HL-60 (cell line): ENCODE measurements around the gene ATXN7L3.

ENCODE experiments used
- POLR2AphosphoS5 ChIP-seq: IDR thresholded peaks from 2 replicates; pipeline ENCODE4 v1.6.1; 2012; ENCODE audit warnings: low read depth
- TF ChIP-seq, protein P1 (sequence below): IDR thresholded peaks from one replicate; pipeline ENCODE4 v1.5.1; 2011; ENCODE audit warnings: low read length, control low read depth, inconsistent platforms; ENCODE audit not compliant: insufficient read depth

DNA sequence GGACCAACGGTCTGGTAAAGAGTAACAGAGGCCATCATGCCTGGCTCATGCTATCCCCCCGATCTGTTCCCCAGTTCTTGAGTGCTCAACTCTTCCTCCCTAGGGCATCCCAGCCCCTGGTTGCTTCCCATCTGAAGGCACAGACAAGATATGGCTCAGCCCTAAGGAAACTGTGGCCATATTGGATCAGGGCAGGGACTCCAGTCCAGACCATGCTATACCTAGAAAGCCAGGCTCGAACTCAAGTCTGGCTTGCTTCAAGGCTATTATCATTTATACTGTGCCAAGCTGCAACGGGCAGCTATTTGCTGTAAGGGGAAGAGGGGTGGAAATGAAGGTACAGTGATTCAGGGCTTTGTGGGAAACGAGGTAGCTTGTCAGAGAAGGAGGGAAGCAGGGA lies 17.0 kb upstream of the ATXN7L3 start:
- TF ChIP-seq, protein P1, sequence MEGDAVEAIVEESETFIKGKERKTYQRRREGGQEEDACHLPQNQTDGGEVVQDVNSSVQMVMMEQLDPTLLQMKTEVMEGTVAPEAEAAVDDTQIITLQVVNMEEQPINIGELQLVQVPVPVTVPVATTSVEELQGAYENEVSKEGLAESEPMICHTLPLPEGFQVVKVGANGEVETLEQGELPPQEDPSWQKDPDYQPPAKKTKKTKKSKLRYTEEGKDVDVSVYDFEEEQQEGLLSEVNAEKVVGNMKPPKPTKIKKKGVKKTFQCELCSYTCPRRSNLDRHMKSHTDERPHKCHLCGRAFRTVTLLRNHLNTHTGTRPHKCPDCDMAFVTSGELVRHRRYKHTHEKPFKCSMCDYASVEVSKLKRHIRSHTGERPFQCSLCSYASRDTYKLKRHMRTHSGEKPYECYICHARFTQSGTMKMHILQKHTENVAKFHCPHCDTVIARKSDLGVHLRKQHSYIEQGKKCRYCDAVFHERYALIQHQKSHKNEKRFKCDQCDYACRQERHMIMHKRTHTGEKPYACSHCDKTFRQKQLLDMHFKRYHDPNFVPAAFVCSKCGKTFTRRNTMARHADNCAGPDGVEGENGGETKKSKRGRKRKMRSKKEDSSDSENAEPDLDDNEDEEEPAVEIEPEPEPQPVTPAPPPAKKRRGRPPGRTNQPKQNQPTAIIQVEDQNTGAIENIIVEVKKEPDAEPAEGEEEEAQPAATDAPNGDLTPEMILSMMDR, result no peak
- TF ChIP-seq POLR2AphosphoS5, result no peak
